Measurements from ENCODE around the gene PCCA. TPM values are rescaled to one million over a fixed set of nuclear protein-coding genes. Genes with fewer than 3 reads are reported as not detected.
"Not testable (repeated sequence)": the region's sequence is repeated elsewhere in the genome, so short reads cannot be mapped to it uniquely, and the experiment has no call there.

PCCA gene
- total and polyA plus RNA-seq, 2 donors (not counting 3 experiments of a cell fraction or from before 2014, with no cell fraction given): 5.7 to 20.2 TPM

DNA sequence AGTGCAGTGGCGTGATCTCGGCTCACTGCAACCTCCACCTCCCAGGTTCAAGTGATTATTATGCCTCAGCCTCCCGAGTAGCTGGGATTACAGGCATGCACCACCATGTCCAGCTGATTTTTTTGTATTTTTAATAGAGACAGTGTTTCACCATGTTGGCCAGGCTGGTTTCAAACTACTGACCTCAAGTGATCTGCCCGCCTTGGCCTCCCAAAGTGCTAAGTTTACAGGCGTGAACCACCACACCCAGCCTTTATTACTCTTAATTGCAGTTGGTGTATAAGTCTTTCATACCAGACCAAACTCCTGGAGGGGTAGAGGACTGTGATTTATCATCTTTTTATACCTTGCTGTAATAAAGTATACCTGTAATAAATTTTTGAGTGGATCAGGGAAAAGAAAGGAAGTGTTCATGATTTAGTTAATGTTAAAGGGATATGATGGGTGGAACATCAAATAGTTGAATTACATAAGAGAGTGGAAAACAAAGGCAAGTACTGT, 52.6 kb downstream of the PCCA start:
- H3K4me1 ChIP-seq (ENCODE audit: control insufficient read depth, extremely low read depth, insufficient read depth, low read length); H3K36me3 ChIP-seq (ENCODE audit: control insufficient read depth in 2 of 2, extremely low read depth in 1 of 2, insufficient read depth in 2 of 2, low read length in 2 of 2); BruUV-seq (replicated peaks); FAIRE-seq; POLR2A ChIA-PET; H3K79me2 ChIP-seq (ENCODE audit: control insufficient read depth, insufficient read depth, low read length); CTCF ChIA-PET; DNase-seq (ENCODE audit: low read depth, low spot score); H3K9me1 ChIP-seq (replicated peaks; ENCODE audit: control insufficient read depth, extremely low read depth, insufficient read depth, low read length); H3K9ac ChIP-seq (replicated peaks; ENCODE audit: extremely low read depth, insufficient read depth, low read length); dilution Hi-C loops (cut with MboI; ENCODE audit: extremely low pct_ligation_motif_present, low sequenced_read_pairs); H3K9me3 ChIP-seq (replicated peaks; ENCODE audit: control insufficient read depth, insufficient read depth, low read length); H4K20me1 ChIP-seq (replicated peaks; ENCODE audit: control insufficient read depth, extremely low read depth, insufficient read depth, low read length); H3K4me2 ChIP-seq (ENCODE audit: insufficient read depth, low read length); H3K4me3 ChIP-seq (replicated peaks in 1 of 3; ENCODE audit: insufficient read depth in 1 of 3, low read depth in 1 of 3, low read length in 3 of 3); H3K27me3 ChIP-seq (ENCODE audit: control insufficient read depth in 2 of 2, insufficient read depth in 2 of 2, low read length in 2 of 2); H3K27ac ChIP-seq (ENCODE audit: insufficient read depth, low read depth, low read length); H2AFZ ChIP-seq (ENCODE audit: low read depth, low read length); intact Hi-C loops (cut with micrococcal nuclease): not testable (repeated sequence)

DNA sequence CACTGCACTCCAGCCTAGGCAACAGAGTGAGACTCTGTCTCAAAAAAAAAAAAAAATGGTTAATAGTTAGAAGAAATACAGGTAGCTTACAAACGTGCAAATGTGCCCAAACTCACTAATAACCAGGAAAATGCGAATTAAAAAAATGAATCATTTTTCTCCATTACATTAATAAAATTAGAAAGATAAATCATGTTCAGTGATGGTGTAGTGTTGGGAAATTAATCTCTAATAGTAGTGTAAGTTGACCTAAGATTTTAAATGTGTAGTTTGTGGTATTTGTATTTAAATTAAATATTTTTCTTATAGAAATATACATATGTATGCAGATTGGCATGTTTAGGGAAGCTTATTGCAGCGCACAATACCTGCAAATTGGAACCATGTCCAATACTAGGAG, 57.6 kb downstream of the PCCA start:
- CTCF ChIA-PET: interaction anchor here (1.2 kb wide), 1 partner anchor 10 kb away, joined by 3 read pairs; no protein-coding TSS in a partner anchor
- no peak overlapping the region for H2AFZ ChIP-seq (ENCODE audit: low read depth, low read length)
- no peak for FAIRE-seq

More for the DNA sequence above, 57.6 kb downstream of the PCCA start:
- TF ChIP-seq, protein P1, sequence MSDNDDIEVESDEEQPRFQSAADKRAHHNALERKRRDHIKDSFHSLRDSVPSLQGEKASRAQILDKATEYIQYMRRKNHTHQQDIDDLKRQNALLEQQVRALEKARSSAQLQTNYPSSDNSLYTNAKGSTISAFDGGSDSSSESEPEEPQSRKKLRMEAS (IDR thresholded peaks at IDR 0.05; ENCODE audit: insufficient read depth, insufficient read length): no peak
- TF ChIP-seq EZH2 (IDR thresholded peaks at IDR 0.05; ENCODE audit: borderline replicate concordance, low read depth, low read length, severe bottlenecking) (no peak), POLR2A (IDR thresholded peaks at IDR 0.05; ENCODE audit: low read depth, low read length) (no peak), POLR2AphosphoS5 (IDR thresholded peaks at IDR 0.05; ENCODE audit: insufficient read depth, low read depth, low read length) (no peak), FOS (IDR thresholded peaks at IDR 0.05; ENCODE audit: borderline replicate concordance, insufficient read depth, low read length) (no peak), GATA2 (IDR thresholded peaks at IDR 0.05; ENCODE audit: insufficient read depth, insufficient read length, low read depth, low read length) (no peak), JUN (IDR thresholded peaks at IDR 0.05; ENCODE audit: borderline replicate concordance, insufficient read depth, insufficient read length, low read depth) (no peak), MYC (IDR thresholded peaks at IDR 0.05; ENCODE audit: low read depth, low read length) (no peak)
- TF ChIP-seq, protein P2, sequence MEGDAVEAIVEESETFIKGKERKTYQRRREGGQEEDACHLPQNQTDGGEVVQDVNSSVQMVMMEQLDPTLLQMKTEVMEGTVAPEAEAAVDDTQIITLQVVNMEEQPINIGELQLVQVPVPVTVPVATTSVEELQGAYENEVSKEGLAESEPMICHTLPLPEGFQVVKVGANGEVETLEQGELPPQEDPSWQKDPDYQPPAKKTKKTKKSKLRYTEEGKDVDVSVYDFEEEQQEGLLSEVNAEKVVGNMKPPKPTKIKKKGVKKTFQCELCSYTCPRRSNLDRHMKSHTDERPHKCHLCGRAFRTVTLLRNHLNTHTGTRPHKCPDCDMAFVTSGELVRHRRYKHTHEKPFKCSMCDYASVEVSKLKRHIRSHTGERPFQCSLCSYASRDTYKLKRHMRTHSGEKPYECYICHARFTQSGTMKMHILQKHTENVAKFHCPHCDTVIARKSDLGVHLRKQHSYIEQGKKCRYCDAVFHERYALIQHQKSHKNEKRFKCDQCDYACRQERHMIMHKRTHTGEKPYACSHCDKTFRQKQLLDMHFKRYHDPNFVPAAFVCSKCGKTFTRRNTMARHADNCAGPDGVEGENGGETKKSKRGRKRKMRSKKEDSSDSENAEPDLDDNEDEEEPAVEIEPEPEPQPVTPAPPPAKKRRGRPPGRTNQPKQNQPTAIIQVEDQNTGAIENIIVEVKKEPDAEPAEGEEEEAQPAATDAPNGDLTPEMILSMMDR (IDR thresholded peaks at IDR 0.05; ENCODE audit: extremely low read depth in 1 of 2, insufficient read depth in 1 of 2, low read depth in 1 of 2, low read length in 2 of 2): no peak
- Histone ChIP-seq H4K20me1 (replicated peaks; ENCODE audit: control insufficient read depth, extremely low read depth, insufficient read depth, low read length) (no peaks in the 10 kb centered on the region), H3K4me2 (ENCODE audit: insufficient read depth, low read length) (no peak overlapping the region), H3K27me3 (ENCODE audit: control insufficient read depth in 2 of 2, insufficient read depth in 2 of 2, low read length in 2 of 2) (no peaks in the 10 kb centered on the region), H3K36me3 (ENCODE audit: control insufficient read depth in 2 of 2, extremely low read depth in 1 of 2, insufficient read depth in 2 of 2, low read length in 2 of 2) (peaks cover 0 to 1% of the 10 kb centered on the region in 2 experiments), H3K9ac (replicated peaks; ENCODE audit: extremely low read depth, insufficient read depth, low read length) (no peak overlapping the region), H3K4me3 (replicated peaks in 1 of 3; ENCODE audit: insufficient read depth in 1 of 3, low read depth in 1 of 3, low read length in 3 of 3) (no peak overlapping the region), H3K79me2 (ENCODE audit: control insufficient read depth, insufficient read depth, low read length) (no peaks in the 10 kb centered on the region), H3K4me1 (ENCODE audit: control insufficient read depth, extremely low read depth, insufficient read depth, low read length) (no peaks in the 10 kb centered on the region), H3K9me1 (replicated peaks; ENCODE audit: control insufficient read depth, extremely low read depth, insufficient read depth, low read length) (no peaks in the 10 kb centered on the region), H3K9me3 (replicated peaks; ENCODE audit: control insufficient read depth, insufficient read depth, low read length) (no peaks in the 10 kb centered on the region), H3K27ac (ENCODE audit: insufficient read depth, low read depth, low read length) (no peak overlapping the region)
- BruUV-seq (replicated peaks): no TSS peak
- dilution Hi-C loops (cut with MboI; ENCODE audit: extremely low pct_ligation_motif_present, low sequenced_read_pairs): no loop called here
- DNase-seq (ENCODE audit: low read depth, low spot score): no peak
- POLR2A ChIA-PET: no interaction called here
- intact Hi-C loops (cut with micrococcal nuclease): no loop called here
